NOMO-1 treated with DMSO at 0.1 percent for 48 hours (cell line): Measurements from ENCODE around the gene ADISSP.

ENCODE experiments used
- DNase-seq: peaks from one replicate; lab custom pipeline; 2025; ENCODE audit not compliant: unreplicated experiment; lab: John Stamatoyannopoulos, UW

ADISSP gene

GRCh38 chr20:3781153-3781910, 13.8 kb upstream of the ADISSP start, which contains the start of gene SPEF1:
Gene SPEF1 (minus strand): TSS chr20:3781448. CDS start chr20:3781287, 161 bp downstream.
- peak; percentile 90 for DNase-seq

- no peak for DNase-seq
These were observed 11.4 kb upstream of the ADISSP start for GRCh38 chr20:3778976-3779375.

GRCh38 chr20:3777716-3778629, 10.4 kb upstream of the ADISSP start:
- peak; percentile 15 for DNase-seq

- no peak for DNase-seq
These were observed 9.8 kb upstream of the ADISSP start for GRCh38 chr20:3777381-3777715.

GRCh38 chr20:3775457-3776108, 8.0 kb upstream of the ADISSP start:
- DNase-seq = no peak

GRCh38 chr20:3771552-3772058, 4.1 kb upstream of the ADISSP start:
- DNase-seq = no peak

GRCh38 chr20:3768342-3769130, 983 bp upstream of the ADISSP start:
- DNase-seq = peak; percentile 71

GRCh38 chr20:3767110-3767426, 485 bp downstream of the ADISSP start:
- DNase-seq = no peak

GRCh38 chr20:3766422-3767109, 987 bp downstream of the ADISSP start:
- no peak for DNase-seq

- DNase-seq = no peak
These were observed 2.2 kb downstream of the ADISSP start for GRCh38 chr20:3765171-3765882.

- DNase-seq = no peak
These were observed 2.9 kb downstream of the ADISSP start for GRCh38 chr20:3764659-3765058.

GRCh38 chr20:3763671-3764601, 3.6 kb downstream of the ADISSP start:
- DNase-seq = peak; percentile 51

GRCh38 chr20:3760655-3761348, 6.8 kb downstream of the ADISSP start:
- DNase-seq = no peak

GRCh38 chr20:3759884-3760283, 7.7 kb downstream of the ADISSP start:
- no peak for DNase-seq

GRCh38 chr20:3759316-3759823, 8.2 kb downstream of the ADISSP start:
- no peak for DNase-seq

- no peak for DNase-seq
These were observed 9.0 kb downstream of the ADISSP start for GRCh38 chr20:3758566-3758965.

- peak; percentile 17 for DNase-seq
These were observed 10.3 kb downstream of the ADISSP start for GRCh38 chr20:3757268-3757667.
